Activated naive CD4-positive, alpha-beta T cell treated with anti-CD3 and anti-CD28 coated beads, Interleukin-2, amount 10 ng/mL, durations not matched to agents 7 days and 5 days (primary cell): Measurements from ENCODE around the gene MYO3B.

Experiments used
- CTCF ChIA-PET: fragments of 350-600 bp; sonication (Branson Sonifier 250); formaldehyde crosslinking; loops from one replicate; lab custom pipeline; 2021; ENCODE audit warnings: antibody characterized with exemption; lab: Charles Lee
- DNase-seq: peaks from one replicate; pipeline ENCODE4 v3.0.0-alpha.2; 2020
- H3K27ac Mint-ChIP-seq: one replicate; pipeline ENCODE4 v1.8.0; 2021; ENCODE audit warnings: mild to moderate bottlenecking, moderate library complexity, mixed read lengths
- H3K27me3 Mint-ChIP-seq: one replicate; pipeline ENCODE4 v1.8.0; 2021; ENCODE audit warnings: mild to moderate bottlenecking, mixed read lengths
- H3K36me3 Mint-ChIP-seq: one replicate; pipeline ENCODE4 v1.8.0; 2021; ENCODE audit warnings: mixed read lengths
- H3K4me1 Mint-ChIP-seq: one replicate; pipeline ENCODE4 v1.8.0; 2021; ENCODE audit warnings: mixed read lengths
- H3K4me3 Mint-ChIP-seq: one replicate; pipeline ENCODE4 v1.8.0; 2021; ENCODE audit warnings: mild to moderate bottlenecking, moderate library complexity, mixed read lengths
- H3K9me3 Mint-ChIP-seq: one replicate; pipeline ENCODE4 v1.8.0; 2021; ENCODE audit warnings: mixed read lengths

MYO3B gene

DNA sequence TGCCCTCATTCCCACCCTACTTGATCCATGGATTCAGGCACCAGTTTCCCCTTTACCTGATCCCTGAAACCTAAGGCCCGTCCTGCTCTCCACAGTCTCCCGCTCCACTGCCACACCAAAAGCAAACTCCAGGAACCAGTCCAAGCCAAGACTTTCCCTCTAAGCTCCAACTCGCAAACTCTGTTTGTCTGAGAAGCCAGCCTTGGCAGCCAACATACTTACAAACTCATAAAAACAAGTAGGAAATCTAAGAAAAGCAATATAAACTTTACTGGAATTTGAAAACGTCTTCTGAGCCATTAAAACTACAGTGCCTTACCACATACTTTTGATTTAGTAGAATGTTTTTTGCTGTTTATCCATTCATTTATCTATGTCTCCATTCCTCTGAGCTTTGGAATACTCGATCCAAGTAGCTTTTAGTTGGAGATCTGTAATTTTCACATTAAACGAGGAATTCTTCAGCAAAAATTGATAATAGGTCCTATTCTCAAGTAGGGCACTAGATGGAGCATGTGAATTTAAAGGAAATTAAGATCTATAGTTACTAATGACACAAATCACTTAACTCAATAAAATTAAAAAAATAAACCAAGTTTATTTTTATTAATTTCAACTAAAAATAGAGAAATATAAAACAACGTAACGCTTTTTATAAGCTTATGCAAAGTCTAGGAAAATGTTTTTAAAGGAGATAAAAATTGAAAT lies 199.7 kb downstream of the MYO3B start:
- H3K9me3 Mint-ChIP-seq: no peaks in the 10 kb centered on the region
- H3K27me3 Mint-ChIP-seq: peaks cover 42% of the 10 kb centered on the region
- CTCF ChIA-PET: interaction anchor here (0.8 to 2.5 kb wide), 4 partner anchors 16 to 435 kb away, joined by 3 to 9 read pairs (median 6); no protein-coding TSS in a partner anchor
- DNase-seq: no peak
- no peaks in the 10 kb centered on the region for H3K4me1 Mint-ChIP-seq
- H3K27ac Mint-ChIP-seq: no peak overlapping the region
- H3K36me3 Mint-ChIP-seq: no peaks in the 10 kb centered on the region
- no peak overlapping the region for H3K4me3 Mint-ChIP-seq

DNA sequence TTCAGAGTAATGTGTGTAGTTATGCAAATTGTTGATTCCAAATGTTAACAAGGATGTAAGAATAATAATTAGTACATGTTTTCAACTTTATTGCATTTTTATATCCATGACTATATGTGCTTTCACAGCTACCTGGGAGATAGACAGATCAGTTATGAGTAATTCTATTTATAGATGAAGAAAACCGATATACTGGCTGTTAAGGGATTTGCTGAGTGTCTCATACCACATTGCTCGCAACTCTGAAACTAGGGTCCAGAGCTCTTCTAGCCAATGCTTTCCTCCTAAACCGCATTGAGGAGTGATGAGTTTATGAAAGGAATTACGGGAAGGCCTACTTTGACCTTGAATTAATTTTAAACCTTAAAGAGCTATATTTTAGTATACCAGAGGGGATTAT lies 202.3 kb downstream of the MYO3B start:
- no peak overlapping the region for H3K4me3 Mint-ChIP-seq
- DNase-seq: no peak
- no peak overlapping the region for H3K27ac Mint-ChIP-seq
- H3K27me3 Mint-ChIP-seq: peaks cover 31% of the 10 kb centered on the region
- no peaks in the 10 kb centered on the region for H3K4me1 Mint-ChIP-seq
- CTCF ChIA-PET: interaction anchor here (0.6 to 2.5 kb wide), 4 partner anchors 10 to 433 kb away, joined by 4 to 17 read pairs (median 9); no protein-coding TSS in a partner anchor
- no peaks in the 10 kb centered on the region for H3K36me3 Mint-ChIP-seq
- no peaks in the 10 kb centered on the region for H3K9me3 Mint-ChIP-seq

DNA sequence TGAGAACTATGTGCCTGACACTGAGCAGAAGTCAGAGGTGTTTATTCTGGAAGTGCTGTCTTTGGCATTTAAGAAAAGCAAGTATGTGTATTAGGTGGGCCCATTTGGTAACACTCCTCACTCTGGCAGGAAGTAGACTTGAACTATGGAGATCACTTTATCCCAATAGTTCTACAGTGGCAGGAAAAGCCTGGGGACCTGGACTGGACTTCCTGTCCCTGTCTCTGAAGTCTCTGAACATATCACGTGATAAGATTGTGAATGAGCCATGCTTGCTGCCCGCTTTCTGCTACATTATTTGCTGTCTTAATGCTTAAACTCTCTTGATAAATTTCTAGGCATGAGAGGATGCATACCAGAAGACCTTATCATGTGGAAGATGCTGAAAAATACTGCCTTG lies 203.7 kb downstream of the MYO3B start:
- H3K9me3 Mint-ChIP-seq: no peaks in the 10 kb centered on the region
- H3K27me3 Mint-ChIP-seq: peaks cover 23% of the 10 kb centered on the region
- DNase-seq: no peak
- H3K27ac Mint-ChIP-seq: no peak overlapping the region
- no peaks in the 10 kb centered on the region for H3K4me1 Mint-ChIP-seq
- H3K36me3 Mint-ChIP-seq: no peaks in the 10 kb centered on the region
- CTCF ChIA-PET: interaction anchor here (0.6 kb wide), 1 partner anchor 12 kb away, joined by 3 read pairs; no protein-coding TSS in a partner anchor
- H3K4me3 Mint-ChIP-seq: no peak overlapping the region

DNA sequence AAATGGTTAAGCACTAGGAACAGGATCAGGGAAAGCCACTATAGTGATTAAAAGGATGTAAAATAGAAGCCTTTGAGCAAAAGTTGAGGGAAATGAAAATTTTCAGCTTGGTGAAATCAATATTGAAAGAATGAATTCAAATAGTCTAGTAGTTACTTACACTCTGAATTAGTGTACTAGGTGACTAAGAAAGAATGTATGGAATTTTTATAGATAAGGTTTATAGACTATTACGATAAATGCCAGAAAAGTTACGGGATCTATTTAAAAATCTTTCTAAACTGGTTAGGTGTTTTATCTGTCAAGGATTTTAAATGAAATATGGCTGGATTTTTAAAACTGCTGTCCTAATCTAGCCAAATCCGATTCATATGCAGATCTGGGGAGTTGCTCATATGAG lies 208.6 kb downstream of the MYO3B start:
- no peak for DNase-seq
- CTCF ChIA-PET: no interaction called here
- H3K4me1 Mint-ChIP-seq: no peaks in the 10 kb centered on the region
- H3K27me3 Mint-ChIP-seq: peaks cover 30% of the 10 kb centered on the region
- no peak overlapping the region for H3K27ac Mint-ChIP-seq
- no peak overlapping the region for H3K4me3 Mint-ChIP-seq
- no peaks in the 10 kb centered on the region for H3K36me3 Mint-ChIP-seq
- H3K9me3 Mint-ChIP-seq: no peaks in the 10 kb centered on the region

DNA sequence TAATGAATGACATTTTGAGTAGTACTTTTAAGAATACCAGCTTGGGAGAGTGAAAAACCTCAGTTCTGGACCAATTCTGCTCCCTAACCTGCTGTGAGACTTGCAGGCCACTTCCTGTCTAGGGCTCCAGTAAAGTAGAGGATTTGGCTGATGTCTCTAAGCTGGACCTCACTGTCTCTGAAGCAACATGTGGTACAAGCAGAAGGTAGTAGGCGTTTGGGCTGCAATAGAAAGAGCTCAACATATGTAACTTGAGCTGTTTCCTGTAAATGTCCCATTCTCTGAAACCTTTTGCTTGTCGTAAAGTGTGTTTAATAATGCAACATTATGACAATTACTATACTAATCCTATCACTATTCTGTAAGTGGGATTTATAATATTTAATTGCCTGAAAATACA lies 213.1 kb downstream of the MYO3B start:
- Mint-ChIP-seq H3K9me3 (no peaks in the 10 kb centered on the region), H3K4me1 (no peaks in the 10 kb centered on the region), H3K36me3 (no peaks in the 10 kb centered on the region), H3K27ac (no peak overlapping the region), H3K4me3 (no peak overlapping the region), H3K27me3 (peaks cover 46% of the 10 kb centered on the region)
- CTCF ChIA-PET: interaction anchor here (1.4 kb wide), 2 partner anchors 30 to 422 kb away, joined by 3 to 4 read pairs; no protein-coding TSS in a partner anchor
- no peak for DNase-seq

DNA sequence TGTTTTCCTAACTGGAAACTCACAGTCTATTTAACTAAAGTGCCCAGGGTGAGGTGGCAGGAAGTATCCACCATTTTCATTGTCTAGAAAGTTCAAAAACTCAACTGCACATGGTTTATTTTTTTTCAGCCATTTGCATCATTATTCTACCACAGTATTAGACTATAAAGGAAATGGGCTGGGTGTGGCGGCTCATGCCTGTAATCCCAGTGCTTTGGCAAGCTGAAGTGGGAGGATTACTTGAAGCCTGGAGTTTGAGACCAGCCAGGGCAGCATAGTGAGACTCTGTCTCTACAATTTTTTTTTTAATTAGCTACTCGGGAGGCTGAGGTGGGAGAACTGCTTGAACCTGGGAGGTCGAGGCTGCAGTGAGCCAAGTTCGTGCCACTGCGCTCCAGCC lies 213.8 kb downstream of the MYO3B start:
- CTCF ChIA-PET: interaction anchor here (1.4 kb wide), 1 partner anchor 421 kb away, joined by 4 read pairs; no protein-coding TSS in a partner anchor
- H3K4me1 Mint-ChIP-seq: no peaks in the 10 kb centered on the region
- no peaks in the 10 kb centered on the region for H3K9me3 Mint-ChIP-seq
- no peaks in the 10 kb centered on the region for H3K36me3 Mint-ChIP-seq
- no peak overlapping the region for H3K4me3 Mint-ChIP-seq
- no peak overlapping the region for H3K27ac Mint-ChIP-seq
- DNase-seq: no peak
- peaks cover 48% of the 10 kb centered on the region for H3K27me3 Mint-ChIP-seq

DNA sequence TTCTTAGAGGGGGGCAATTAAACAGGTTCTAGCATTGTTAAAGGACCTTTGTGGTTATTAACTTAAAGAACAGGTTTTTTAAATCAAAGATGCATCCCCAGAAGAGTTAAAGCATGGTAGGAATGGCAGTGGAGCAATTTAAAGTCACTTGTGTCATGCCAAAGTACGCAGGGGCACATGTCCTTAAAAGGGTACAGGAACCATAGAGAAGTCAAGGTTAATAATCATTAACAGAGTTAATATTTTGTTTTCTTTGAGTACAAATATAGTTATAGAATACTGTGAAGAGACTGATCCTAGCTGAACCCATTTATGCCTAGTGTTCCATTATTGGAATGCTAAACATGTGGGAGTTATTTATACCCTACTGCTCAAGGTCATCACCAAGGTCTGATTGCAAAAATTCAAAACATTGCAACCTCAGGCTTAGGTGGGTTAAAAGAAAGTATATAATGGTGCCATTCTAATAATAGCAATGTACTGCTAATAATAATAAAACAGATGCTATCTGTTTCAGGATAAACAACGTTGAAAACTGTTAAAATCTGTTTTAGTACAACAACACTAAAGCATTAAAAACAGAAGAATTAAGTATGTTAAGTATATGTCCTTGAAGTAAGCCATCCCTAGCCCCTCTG lies 216.0 kb downstream of the MYO3B start:
- DNase-seq: no peak
- H3K9me3 Mint-ChIP-seq: no peaks in the 10 kb centered on the region
- H3K27ac Mint-ChIP-seq: no peak overlapping the region
- CTCF ChIA-PET: interaction anchor here (1.4 to 1.5 kb wide), 2 partner anchors 15 to 67 kb away, joined by 3 read pairs; no protein-coding TSS in a partner anchor
- H3K4me1 Mint-ChIP-seq: no peaks in the 10 kb centered on the region
- H3K27me3 Mint-ChIP-seq: peaks cover 50% of the 10 kb centered on the region
- H3K4me3 Mint-ChIP-seq: no peak overlapping the region
- no peaks in the 10 kb centered on the region for H3K36me3 Mint-ChIP-seq

DNA sequence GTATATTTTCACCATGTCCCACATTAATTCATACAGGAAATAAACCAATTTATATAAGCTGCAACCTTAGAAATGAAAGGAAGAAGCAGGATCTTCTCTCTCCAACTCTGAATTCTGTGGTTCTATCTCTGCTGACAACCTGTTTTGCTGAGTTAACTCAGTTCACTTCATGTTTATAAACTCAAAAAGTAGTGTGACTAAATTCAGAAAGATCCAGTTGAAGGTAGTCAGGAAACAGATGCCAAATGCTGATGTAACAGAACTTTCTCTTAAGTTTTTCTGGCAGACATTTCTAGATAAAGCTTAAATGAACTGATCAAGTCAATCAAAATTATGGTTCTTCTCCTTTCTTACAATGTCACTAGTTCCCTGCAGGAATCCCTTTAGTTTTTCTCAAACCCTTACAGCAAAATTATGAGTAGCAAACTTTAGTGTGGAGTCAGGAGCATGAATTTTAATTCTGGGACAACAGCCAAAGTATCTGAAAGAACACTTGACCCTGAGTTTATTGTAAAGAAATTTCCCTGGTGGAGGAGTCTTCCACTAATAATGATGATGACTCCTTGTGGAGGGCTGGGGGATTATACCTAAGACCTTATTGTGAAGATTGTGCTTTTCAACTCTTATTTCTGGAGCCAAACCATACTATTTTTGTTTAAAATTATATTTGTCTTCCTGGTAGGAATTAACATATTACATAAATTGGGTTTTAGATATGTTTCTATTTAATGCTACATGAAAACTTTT lies 216.9 kb downstream of the MYO3B start:
- no peak for DNase-seq
- H3K4me3 Mint-ChIP-seq: no peak overlapping the region
- no peaks in the 10 kb centered on the region for H3K9me3 Mint-ChIP-seq
- H3K27ac Mint-ChIP-seq: no peak overlapping the region
- no peaks in the 10 kb centered on the region for H3K36me3 Mint-ChIP-seq
- no peaks in the 10 kb centered on the region for H3K4me1 Mint-ChIP-seq
- H3K27me3 Mint-ChIP-seq: peaks cover 42% of the 10 kb centered on the region
- CTCF ChIA-PET: interaction anchor here (1.4 to 1.5 kb wide), 2 partner anchors 14 to 68 kb away, joined by 3 read pairs; no protein-coding TSS in a partner anchor

DNA sequence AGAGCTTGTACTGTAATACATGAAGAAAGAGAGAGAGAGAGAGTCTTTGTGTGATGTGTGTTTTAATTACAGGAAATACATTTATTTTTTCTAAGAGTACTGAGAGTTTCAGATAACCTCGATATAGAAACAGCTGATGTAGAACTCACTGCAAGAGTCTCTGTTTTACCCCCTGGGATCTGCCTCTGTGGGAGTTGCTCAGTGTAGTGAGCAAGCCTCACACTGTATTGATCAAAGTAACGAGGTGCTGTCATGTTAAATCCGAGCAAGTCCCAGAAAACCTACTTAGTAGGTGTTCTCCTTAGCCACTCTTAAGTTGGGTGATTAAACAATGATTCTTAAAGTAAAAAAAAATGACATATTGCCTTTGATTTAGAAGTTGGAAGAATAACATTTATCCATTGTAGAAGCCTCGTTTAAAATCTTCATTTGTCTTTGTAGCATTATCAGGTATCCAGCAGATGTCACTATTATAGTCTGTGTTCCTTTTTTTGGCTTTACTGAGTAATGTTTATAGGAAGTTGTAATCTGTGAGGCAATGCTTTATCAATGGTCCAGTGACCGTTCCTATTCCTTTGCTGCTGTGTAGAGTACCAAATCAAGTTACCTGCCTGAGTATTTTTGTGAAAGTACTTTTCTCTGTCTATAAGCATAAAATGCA lies 219.0 kb downstream of the MYO3B start:
- Mint-ChIP-seq H3K36me3 (no peaks in the 10 kb centered on the region), H3K27ac (no peak overlapping the region), H3K9me3 (no peaks in the 10 kb centered on the region), H3K4me1 (no peaks in the 10 kb centered on the region), H3K27me3 (peaks cover 42% of the 10 kb centered on the region), H3K4me3 (no peak overlapping the region)
- CTCF ChIA-PET: interaction anchor here (1.3 to 3.4 kb wide), 4 partner anchors 12 to 416 kb away, joined by 3 to 13 read pairs (median 8); no protein-coding TSS in a partner anchor
- no peak for DNase-seq

DNA sequence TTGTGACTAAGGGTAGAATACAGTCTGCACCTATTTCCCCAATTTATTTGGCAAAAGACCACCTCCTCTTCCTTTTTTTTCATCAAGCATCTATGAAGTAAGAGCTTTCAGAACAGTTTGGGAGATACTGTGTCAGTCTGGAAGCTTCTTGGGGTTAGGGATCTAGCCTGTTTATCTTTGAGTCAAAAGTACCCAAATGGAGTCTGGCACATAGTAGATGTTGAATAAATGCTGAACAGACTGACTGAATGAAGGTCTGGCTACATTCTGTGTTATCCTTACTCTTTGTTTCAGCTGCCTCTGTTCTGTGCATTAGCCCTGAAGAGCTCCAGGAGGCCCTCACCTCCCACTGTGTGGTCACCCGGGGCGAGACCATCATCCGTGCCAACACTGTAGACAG lies 223.2 kb downstream of the MYO3B start:
- CTCF ChIA-PET: interaction anchor here (0.8 to 1.2 kb wide), 2 partner anchors 31 to 412 kb away, joined by 4 read pairs; no protein-coding TSS in a partner anchor
- H3K4me3 Mint-ChIP-seq: no peak overlapping the region
- no peaks in the 10 kb centered on the region for H3K4me1 Mint-ChIP-seq
- no peaks in the 10 kb centered on the region for H3K9me3 Mint-ChIP-seq
- H3K36me3 Mint-ChIP-seq: no peaks in the 10 kb centered on the region
- H3K27me3 Mint-ChIP-seq: peaks cover 31% of the 10 kb centered on the region
- H3K27ac Mint-ChIP-seq: no peak overlapping the region
- DNase-seq: no peak

DNA sequence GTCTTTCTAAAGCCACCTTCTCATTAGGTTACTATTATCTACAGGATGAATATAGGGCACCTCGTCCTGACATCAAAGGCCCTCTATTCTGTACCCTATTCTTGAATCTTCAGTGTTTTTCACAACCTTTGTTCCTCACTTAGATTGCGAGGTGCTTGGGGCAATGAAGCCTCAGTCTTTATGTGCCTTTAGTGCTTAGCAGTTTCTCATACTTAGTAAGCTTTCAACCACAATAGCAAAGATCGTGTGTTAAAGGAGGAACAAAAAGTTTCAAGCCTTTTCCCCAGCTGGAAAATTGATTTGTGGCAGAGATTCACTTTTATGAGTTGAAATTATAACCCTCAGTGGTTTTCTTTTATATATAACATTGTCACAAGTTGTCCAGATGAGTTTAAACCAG lies 226.9 kb downstream of the MYO3B start:
- H3K36me3 Mint-ChIP-seq: no peaks in the 10 kb centered on the region

DNA sequence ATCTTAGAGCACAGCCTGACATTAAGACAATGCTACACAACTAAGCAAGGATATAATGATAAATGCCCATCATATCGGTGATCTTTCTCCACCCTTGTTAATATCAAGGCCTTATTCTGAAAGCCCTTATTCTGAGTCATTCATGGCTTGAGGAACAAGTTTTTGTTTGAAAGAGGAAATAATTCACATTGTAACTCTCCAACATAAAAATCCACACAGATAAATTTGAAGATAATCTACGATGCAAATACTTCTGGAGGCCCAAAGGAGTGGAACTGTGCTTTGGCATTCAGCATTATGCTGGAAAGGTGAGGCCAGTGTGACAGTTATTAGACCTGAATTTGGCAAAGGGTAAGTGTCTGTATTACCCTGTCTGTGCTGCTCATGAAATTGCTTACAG lies 227.4 kb downstream of the MYO3B start:
- H3K36me3 Mint-ChIP-seq: no peaks in the 10 kb centered on the region
- H3K9me3 Mint-ChIP-seq: no peaks in the 10 kb centered on the region
- H3K4me1 Mint-ChIP-seq: peaks cover 7% of the 10 kb centered on the region
- CTCF ChIA-PET: interaction anchor here (0.6 kb wide), 1 partner anchor 7 kb away, joined by 3 read pairs; no protein-coding TSS in a partner anchor
- H3K4me3 Mint-ChIP-seq: no peak overlapping the region
- no peak for DNase-seq
- H3K27ac Mint-ChIP-seq: no peak overlapping the region
- peaks cover 48% of the 10 kb centered on the region for H3K27me3 Mint-ChIP-seq

More for the DNA sequence above, 226.9 kb downstream of the MYO3B start:
- Mint-ChIP-seq H3K4me1 (peaks cover 7% of the 10 kb centered on the region), H3K4me3 (no peak overlapping the region), H3K27me3 (peaks cover 48% of the 10 kb centered on the region), H3K27ac (no peak overlapping the region), H3K9me3 (no peaks in the 10 kb centered on the region)
- DNase-seq: no peak
- CTCF ChIA-PET: no interaction called here

DNA sequence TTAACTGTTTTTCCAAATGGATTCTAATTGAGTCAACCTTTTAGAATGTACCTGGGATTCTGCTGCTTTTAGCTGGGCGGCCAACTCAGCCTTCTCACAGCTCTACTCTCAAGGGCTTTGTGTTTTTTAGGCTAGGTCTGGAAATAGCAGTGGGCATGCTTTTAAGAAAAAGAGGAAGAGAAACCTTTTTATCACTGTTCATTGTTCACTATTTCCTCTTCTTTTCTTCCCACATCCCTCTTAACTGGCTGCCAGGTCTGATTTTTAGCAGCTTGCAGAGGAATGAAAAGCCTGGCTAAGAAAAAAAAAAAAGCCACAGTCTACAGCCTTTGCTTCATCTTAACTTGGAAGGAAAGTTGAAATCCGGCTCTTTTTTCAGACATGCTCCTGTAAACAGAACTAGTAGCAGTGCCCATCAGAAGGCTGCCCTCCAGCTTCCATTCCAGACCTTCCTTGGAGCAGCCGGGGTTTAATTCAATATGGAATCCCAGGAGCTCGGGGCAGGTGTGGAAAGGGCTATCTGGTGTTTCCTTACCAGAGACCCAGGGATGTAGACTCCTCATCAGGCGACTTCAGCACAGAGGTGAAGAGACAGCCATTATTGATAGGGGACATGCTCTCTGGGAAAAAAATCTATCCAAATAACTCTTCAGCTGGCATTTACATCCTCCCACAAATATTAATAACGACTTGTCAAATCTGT lies 230.7 kb downstream of the MYO3B start:
- DNase-seq: no peak
- H3K4me1 Mint-ChIP-seq: peaks cover 7% of the 10 kb centered on the region
- no peak overlapping the region for H3K4me3 Mint-ChIP-seq
- CTCF ChIA-PET: interaction anchor here (0.6 to 4.8 kb wide), 23 partner anchors 10 to 463 kb away, joined by 3 to 40 read pairs (median 5); partner anchors contain the start of gene GAD1
- H3K9me3 Mint-ChIP-seq: no peaks in the 10 kb centered on the region
- no peak overlapping the region for H3K27ac Mint-ChIP-seq
- H3K27me3 Mint-ChIP-seq: peaks cover 43% of the 10 kb centered on the region
- H3K36me3 Mint-ChIP-seq: no peaks in the 10 kb centered on the region
